NB4 (cell line): ENCODE measurements around the gene DENND4B.

Experiments used
- CTCF ChIP-seq: IDR thresholded peaks from one replicate; pipeline ENCODE4 v1.5.1; 2012; ENCODE audit warnings: low read depth, low read length
- MAX ChIP-seq: IDR thresholded peaks from 2 replicates; pipeline ENCODE4 v1.6.1; 2011; ENCODE audit warnings: low read depth, low read length
- POLR2A ChIP-seq: IDR thresholded peaks from 2 replicates; pipeline ENCODE4 v1.6.1; 2011; ENCODE audit warnings: mild to moderate bottlenecking; ENCODE audit not compliant: insufficient read length; ENCODE audit errors: extremely low read depth

- TF ChIP-seq POLR2A: no peak
- no peak for TF ChIP-seq CTCF
- TF ChIP-seq MAX: no peak
These were observed 21.5 kb upstream of the DENND4B start for GRCh38 chr1:153968000-153968363.
